A549 (cell line): ENCODE measurements around the gene SERTAD2. TPM values are rescaled to one million over a fixed set of nuclear protein-coding genes. Genes with fewer than 3 reads are reported as not detected.

Experiments
- ATAC-seq, 2 experiments: fragments of 200-7000 bp in 1 of 2; fragments of >200 bp in 1 of 2; cut with Nextera tagmentation in 1 of 2; cut with Tn5 transposase in 1 of 2; 3 replicates each; pipeline versions ENCODE4 v1.8.0 to v1.9.1; 2018 to 2020; ENCODE audit warnings: mild to moderate bottlenecking in 1 of 2, moderate library complexity in 1 of 2
- CTCF ChIA-PET: fragments of 300-600 bp; sonication (Branson Sonifier 250); formaldehyde crosslinking; extraction: SDS; loops from one replicate; lab custom pipeline; 2021; ENCODE audit warnings: antibody characterized with exemption, inconsistent platforms; lab: Yijun Ruan, JAX
- POLR2A ChIA-PET: fragments of 350-600 bp; formaldehyde crosslinking; extraction: SDS; loops from one replicate; lab custom pipeline; 2021; ENCODE audit warnings: antibody characterized with exemption, inconsistent platforms; lab: Yijun Ruan, JAX
- DNase-seq, 2 experiments: peaks; one replicate each; pipeline versions ENCODE4 v3.0.0 to v3.0.0-alpha.2; 2011 to 2016; ENCODE audit warnings: low read depth in 1 of 2, low spot score in 1 of 2
- FAIRE-seq: peaks from 2 replicates; lab custom pipeline; 2011; peaks lifted over from hg19 to GRCh38; lab: Jason Lieb, UNC
- H3K27ac ChIP-seq, 2 experiments: fragments of >200 bp; sonication (Bioruptor Twin); formaldehyde crosslinking; 3 replicates each; pipeline ENCODE4 v1.5.1; 2016 to 2017
- H3K4me1 ChIP-seq: fragments of >200 bp; sonication (Bioruptor Twin); formaldehyde crosslinking; 3 replicates; pipeline ENCODE4 v1.6.1; 2016
- H3K4me2 ChIP-seq: fragments of >200 bp; sonication (Bioruptor Twin); formaldehyde crosslinking; 3 replicates; pipeline ENCODE4 v1.6.1; 2016
- H3K4me3 ChIP-seq: fragments of >200 bp; sonication (Bioruptor Twin); formaldehyde crosslinking; 3 replicates; pipeline ENCODE4 v1.5.1; 2016
- H3K9me3 ChIP-seq: fragments of >200 bp; sonication (Bioruptor Twin); formaldehyde crosslinking; 3 replicates; pipeline ENCODE4 v1.6.1; 2016
- BCL3 ChIP-seq: fragments of >200 bp; sonication (Bioruptor Twin); formaldehyde crosslinking; IDR thresholded peaks from 3 replicates; pipeline ENCODE4 v1.6.1; 2016
- CBX2 ChIP-seq: fragments of 200-600 bp; sonication (generic); IDR thresholded peaks from 2 replicates; pipeline ENCODE4 v1.6.1; 2016; ENCODE audit warnings: low read depth, mild to moderate bottlenecking, borderline replicate concordance
- CHD4 ChIP-seq: fragments of 200-600 bp; sonication (generic); IDR thresholded peaks from 2 replicates; pipeline ENCODE4 v1.6.1; 2016; ENCODE audit warnings: antibody characterized with exemption, mild to moderate bottlenecking, borderline replicate concordance
- ELK1 ChIP-seq: fragments of 150-350 bp; IDR thresholded peaks from 2 replicates; pipeline ENCODE4 v1.6.1; 2014; ENCODE audit warnings: low read depth, mild to moderate bottlenecking, low read length
- EP300 ChIP-seq, 2 experiments: fragments of >200 bp; sonication (Bioruptor Twin); formaldehyde crosslinking; IDR thresholded peaks; 2 replicates in 1 of 2; 3 replicates in 1 of 2; pipeline ENCODE4 v1.6.1; 2016 to 2017
- HES2 ChIP-seq: fragments of >200 bp; sonication (Bioruptor Twin); formaldehyde crosslinking; IDR thresholded peaks from 2 replicates; pipeline ENCODE4 v1.6.1; 2016
- HMGXB4 ChIP-seq: fragments of 250-450 bp; sonication (Bioruptor Pico); IDR thresholded peaks from 2 replicates; pipeline ENCODE4 v1.5.0; 2021; ENCODE audit warnings: mild to moderate bottlenecking, moderate library complexity, borderline replicate concordance
- HOXA7 ChIP-seq: fragments of 250-450 bp; sonication (Bioruptor Pico); IDR thresholded peaks from 2 replicates; pipeline ENCODE4 v1.5.0; 2020; ENCODE audit warnings: mild to moderate bottlenecking, moderate library complexity
- HOXB13 ChIP-seq: fragments of 250-450 bp; sonication (Bioruptor Pico); IDR thresholded peaks from 2 replicates; pipeline ENCODE4 v1.5.0; 2020; ENCODE audit warnings: low read depth, mild to moderate bottlenecking, moderate library complexity
- MAX ChIP-seq: IDR thresholded peaks from 2 replicates; pipeline ENCODE4 v1.6.1; 2012
- NFE2L2 ChIP-seq: fragments of 150-350 bp; conservative IDR thresholded peaks from 2 replicates; pipeline ENCODE4 v1.6.1; 2014; ENCODE audit warnings: low read length
- NPAS2 ChIP-seq: fragments of 250-450 bp; sonication (Bioruptor Pico); IDR thresholded peaks from 2 replicates; pipeline ENCODE4 v1.8.0; 2022; ENCODE audit warnings: mild to moderate bottlenecking, moderate library complexity, borderline replicate concordance
- PBX3 ChIP-seq: IDR thresholded peaks from 2 replicates; pipeline ENCODE4 v1.6.1; 2012
- RCOR1 ChIP-seq: fragments of 150-350 bp; IDR thresholded peaks from 2 replicates; pipeline ENCODE4 v1.6.1; 2014; ENCODE audit warnings: antibody characterized with exemption, low read length, low read depth
- REST ChIP-seq: fragments of 200-600 bp; sonication (generic); IDR thresholded peaks from 2 replicates; pipeline ENCODE4 v1.6.1; 2016; ENCODE audit warnings: antibody characterized with exemption, mild to moderate bottlenecking, moderate library complexity
- TFCP2L1 ChIP-seq: fragments of 250-450 bp; sonication (Bioruptor Pico); IDR thresholded peaks from 2 replicates; pipeline ENCODE4 v1.5.0; 2021; ENCODE audit warnings: mild to moderate bottlenecking
- USF2 ChIP-seq: fragments of 450-650 bp; IDR thresholded peaks from 2 replicates; pipeline ENCODE4 v1.6.1; 2014; ENCODE audit warnings: antibody characterized with exemption
- ZFP36 ChIP-seq: fragments of 450-650 bp; IDR thresholded peaks from 2 replicates; pipeline ENCODE4 v1.6.1; 2014; ENCODE audit warnings: borderline replicate concordance; ENCODE audit not compliant: partially characterized antibody
- WGBS: methylation state at CpG from one replicate; pipeline ENCODE4 v1.1.6; 2017; ENCODE audit errors: missing lambda C conversion rate; 5-methylcytosine and 5-hydroxymethylcytosine counted together
- polyA plus RNA-seq, 4 experiments: library from polyadenylated mRNA; depleted of rRNA in 3 of 4; stranded (reverse); fragments of >200 nt; fragmentation: RNase III in 1 of 4; extraction: RNeasy Plus Mini Kit Qiagen cat#74134 plus additional on column Dnase treatment in 1 of 4; gene quantifications; 2 replicates in 3 of 4; 3 replicates in 1 of 4; pipeline ENCODE4 v1.2.3, GENCODE V29; 2011 to 2017

Gene SERTAD2
- polyA plus RNA-seq, 2 of the 4 experiments (the other 2 are of a cell fraction), result 11.8 TPM

GRCh38 chr2:64624862-64625261 is 28.9 kb downstream of the SERTAD2 start (continued):
- TF ChIP-seq ELK1, result no peak
- no peak for TF ChIP-seq HOXB13 (CRISPR knock-in tag)
- TF ChIP-seq USF2, result no peak
- no peak for TF ChIP-seq NPAS2
- TF ChIP-seq TFCP2L1, result no peak

- WGBS, result 88% methylated on average over 6 of the region's 6 CpGs
- ChIA-PET POLR2A (no interaction called here), CTCF (interaction anchor here (0.6 to 6.0 kb wide), 9 partner anchors 9 to 293 kb away, joined by 3 to 49 read pairs (median 7); no protein-coding TSS in a partner anchor)
- H3K4me1 ChIP-seq, result no peaks in the 10 kb centered on the region
- FAIRE-seq (no peak), DNase-seq (no peak), ATAC-seq (no peak)
- no peak overlapping the region for H3K27ac ChIP-seq
- no peaks in the 10 kb centered on the region for H3K9me3 ChIP-seq
- H3K4me2 ChIP-seq, result no peak overlapping the region
- no peak for TF ChIP-seq REST
- TF ChIP-seq ZFP36, result no peak
- no peak for TF ChIP-seq HES2
- TF ChIP-seq CBX2, result no peak
- TF ChIP-seq HOXA7 (CRISPR knock-in tag), result no peak
- TF ChIP-seq BCL3, result no peak
- no peak for TF ChIP-seq HOXB13 (CRISPR knock-in tag)
- no peak for TF ChIP-seq PBX3
- H3K4me3 ChIP-seq, result no peak overlapping the region
Measured at GRCh38 chr2:64624108-64624610, 29.6 kb downstream of the SERTAD2 start.

GRCh38 chr2:64623242-64623850 is 30.4 kb downstream of the SERTAD2 start:
- ChIA-PET POLR2A (no interaction called here), CTCF (interaction anchor here (0.8 to 6.8 kb wide), 6 partner anchors 8 to 241 kb away, joined by 3 to 69 read pairs (median 8); no protein-coding TSS in a partner anchor)
- ATAC-seq (no peak), FAIRE-seq (no peak), DNase-seq (no peak)
- Histone ChIP-seq H3K27ac (no peak overlapping the region), H3K9me3 (no peaks in the 10 kb centered on the region), H3K4me2 (no peak overlapping the region), H3K4me3 (no peak overlapping the region), H3K4me1 (no peaks in the 10 kb centered on the region)
- no peak for TF ChIP-seq HOXB13 (CRISPR knock-in tag)
- TF ChIP-seq CHD4, result no peak
- TF ChIP-seq EP300 (IDR thresholded peaks at IDR 0.05), result no peak
- TF ChIP-seq NFE2L2, result no peak
- no peak for TF ChIP-seq HMGXB4
- no peak for TF ChIP-seq MAX
- TF ChIP-seq RCOR1, result no peak
- TF ChIP-seq, all 56 proteins: peak for 0
- 84% methylated on average over 13 of the region's 13 CpGs for WGBS
